Neural cell (in vitro differentiated cells): ENCODE results near the gene TMEM170B. TPM values are rescaled to one million over a fixed set of nuclear protein-coding genes. Genes with fewer than 3 reads are reported as not detected.

Source experiments
- H2AFZ ChIP-seq: fragments of 200-600, 300-800 bp; sonication (generic), shearing (Covaris generic); 2 replicates; pipeline ENCODE4 v1.6.0; 2014; ENCODE audit warnings: low read depth, mild to moderate bottlenecking, antibody characterized with exemption, low read length, moderate library complexity
- H3F3A ChIP-seq: fragments of 200-600 bp; shearing (Covaris generic); 2 replicates; pipeline ENCODE4 v1.6.1; 2016; ENCODE audit warnings: mild to moderate bottlenecking, moderate library complexity, mixed read lengths, antibody characterized with exemption, low read length; ENCODE audit not compliant: insufficient read depth, poor library complexity, severe bottlenecking
- H3K27ac ChIP-seq: fragments of 200-600, 300-800 bp; sonication (generic), shearing (Covaris generic); 2 replicates; pipeline ENCODE4 v1.5.1; 2014; ENCODE audit warnings: mild to moderate bottlenecking, low read length, moderate library complexity
- H3K27me3 ChIP-seq: fragments of 300-800, 200-600 bp; sonication (generic), shearing (Covaris generic); 2 replicates; pipeline ENCODE4 v1.6.0; 2014; ENCODE audit warnings: mild to moderate bottlenecking, low read depth, low read length, moderate library complexity; ENCODE audit not compliant: insufficient read depth
- H3K36me3 ChIP-seq: fragments of 300-800, 200-600 bp; sonication (generic), shearing (Covaris generic); 2 replicates; pipeline ENCODE4 v1.5.1; 2014; ENCODE audit warnings: mild to moderate bottlenecking, antibody characterized with exemption, low read length, moderate library complexity; ENCODE audit not compliant: insufficient read depth
- H3K4me2 ChIP-seq: fragments of 300-800, 200-600 bp; sonication (generic), shearing (Covaris generic); 2 replicates; pipeline ENCODE4 v1.6.0; 2014; ENCODE audit warnings: mild to moderate bottlenecking, low read length
- H3K4me3 ChIP-seq: fragments of 300-800, 200-600 bp; sonication (generic), shearing (Covaris generic); 2 replicates; pipeline ENCODE4 v1.5.1; 2014; ENCODE audit warnings: mild to moderate bottlenecking, low read length, moderate library complexity
- H3K79me2 ChIP-seq: fragments of 200-600 bp; shearing (Covaris generic); replicated peaks from 2 replicates; pipeline ENCODE4 v1.6.0; 2014; ENCODE audit warnings: mild to moderate bottlenecking, low read length, moderate library complexity; ENCODE audit not compliant: insufficient read depth
- H3K9ac ChIP-seq: fragments of 300-800, 200-600 bp; sonication (generic), shearing (Covaris generic); 2 replicates; pipeline ENCODE4 v1.6.1; 2016; ENCODE audit warnings: mild to moderate bottlenecking, low read length, mixed read lengths
- H3K9me2 ChIP-seq: fragments of 200-600 bp; shearing (Covaris generic); 2 replicates; pipeline ENCODE4 v1.6.1; 2016; ENCODE audit warnings: mild to moderate bottlenecking, low read length, mixed read lengths; ENCODE audit not compliant: insufficient read depth
- H3K9me3 ChIP-seq: fragments of 200-600, 300-800 bp; sonication (generic), shearing (Covaris generic); 2 replicates; pipeline ENCODE4 v1.6.1; 2016; ENCODE audit warnings: mild to moderate bottlenecking, mixed run types, low read length, moderate library complexity, mixed read lengths
- H4K20me1 ChIP-seq: fragments of 200-600 bp; shearing (Covaris generic); 2 replicates; pipeline ENCODE4 v1.6.1; 2016; ENCODE audit warnings: mild to moderate bottlenecking, mixed run types; ENCODE audit not compliant: insufficient read depth
- EP300 ChIP-seq: fragments of 450-650 bp; conservative IDR thresholded peaks from 2 replicates; pipeline ENCODE4 v1.6.1; 2014; ENCODE audit warnings: antibody characterized with exemption, mild to moderate bottlenecking, moderate library complexity; ENCODE audit not compliant: poor library complexity, severe bottlenecking
- EZH2 ChIP-seq: fragments of 200-600, 300-800 bp; shearing (Covaris generic), sonication (generic); IDR thresholded peaks from 2 replicates; pipeline ENCODE4 v1.6.1; 2014; ENCODE audit warnings: antibody characterized with exemption, low read length, borderline replicate concordance, mild to moderate bottlenecking; ENCODE audit not compliant: insufficient read depth, poor library complexity, severe bottlenecking
- MXI1 ChIP-seq: fragments of 450-650 bp; conservative IDR thresholded peaks from 2 replicates; pipeline ENCODE4 v1.6.1; 2014; ENCODE audit warnings: antibody characterized with exemption, mild to moderate bottlenecking; ENCODE audit not compliant: poor library complexity, severe bottlenecking
- POLR2AphosphoS5 ChIP-seq: IDR thresholded peaks from 2 replicates; pipeline ENCODE4 v1.6.1; 2012
- RAD21 ChIP-seq: fragments of 450-650 bp; conservative IDR thresholded peaks from 2 replicates; pipeline ENCODE4 v1.6.1; 2014; ENCODE audit warnings: antibody characterized with exemption, mild to moderate bottlenecking, moderate library complexity
- SMC3 ChIP-seq: fragments of 450-650 bp; conservative IDR thresholded peaks from 2 replicates; pipeline ENCODE4 v1.6.1; 2014; ENCODE audit warnings: antibody characterized with exemption, mild to moderate bottlenecking, moderate library complexity; ENCODE audit not compliant: poor library complexity
- TAF1 ChIP-seq: IDR thresholded peaks from 2 replicates; pipeline ENCODE4 v1.6.1; 2012; ENCODE audit warnings: low read depth
- polyA plus RNA-seq: library from polyadenylated mRNA; depleted of rRNA; stranded (reverse); fragments of >200 nt; gene quantifications from 2 replicates; pipeline ENCODE4 v1.2.3, GENCODE V29; 2014
- TF ChIP-seq, protein P1 (sequence below): IDR thresholded peaks from 2 replicates; pipeline ENCODE4 v1.6.1; 2012; ENCODE audit warnings: borderline replicate concordance
- TF ChIP-seq, protein P2 (sequence below): fragments of 450-650 bp; IDR thresholded peaks from 2 replicates; pipeline ENCODE4 v1.5.1; 2014; ENCODE audit warnings: antibody characterized with exemption, mild to moderate bottlenecking, moderate library complexity; ENCODE audit not compliant: poor library complexity, severe bottlenecking

TMEM170B gene
- polyA plus RNA-seq, 1 donor from 2014 or later: 29.1 TPM

DNA sequence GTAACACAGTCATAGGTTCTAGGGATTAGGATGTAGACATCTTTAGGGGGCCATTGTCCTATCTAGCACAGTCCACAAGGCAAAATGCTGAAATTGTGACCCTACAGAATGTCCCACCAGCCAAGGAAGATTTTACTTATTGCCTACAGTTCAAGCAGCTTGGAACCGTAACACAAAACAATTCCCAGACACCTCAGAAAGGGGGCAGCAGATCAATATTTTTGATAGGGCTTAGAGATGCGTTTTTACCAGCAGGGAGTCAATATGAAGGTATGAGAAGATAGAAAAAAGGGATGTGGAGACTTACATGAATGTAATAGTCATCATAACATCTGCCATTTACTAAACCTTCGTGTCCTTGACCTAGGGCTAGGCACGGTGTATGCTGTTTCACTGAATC, 81.0 kb downstream of the TMEM170B start:
- Histone ChIP-seq H2AFZ (no peak overlapping the region), H3F3A (no peaks in the 10 kb centered on the region), H3K36me3 (no peaks in the 10 kb centered on the region), H3K27me3 (no peaks in the 10 kb centered on the region), H3K4me3 (no peak overlapping the region), H3K9ac (no peak overlapping the region), H3K9me2 (no peaks in the 10 kb centered on the region), H3K9me3 (no peaks in the 10 kb centered on the region), H3K4me2 (no peak overlapping the region), H3K79me2 (no peaks in the 10 kb centered on the region), H4K20me1 (no peaks in the 10 kb centered on the region), H3K27ac (no peak overlapping the region)
- TF ChIP-seq EP300 (no peak), RAD21 (no peak), SMC3 (no peak)

DNA sequence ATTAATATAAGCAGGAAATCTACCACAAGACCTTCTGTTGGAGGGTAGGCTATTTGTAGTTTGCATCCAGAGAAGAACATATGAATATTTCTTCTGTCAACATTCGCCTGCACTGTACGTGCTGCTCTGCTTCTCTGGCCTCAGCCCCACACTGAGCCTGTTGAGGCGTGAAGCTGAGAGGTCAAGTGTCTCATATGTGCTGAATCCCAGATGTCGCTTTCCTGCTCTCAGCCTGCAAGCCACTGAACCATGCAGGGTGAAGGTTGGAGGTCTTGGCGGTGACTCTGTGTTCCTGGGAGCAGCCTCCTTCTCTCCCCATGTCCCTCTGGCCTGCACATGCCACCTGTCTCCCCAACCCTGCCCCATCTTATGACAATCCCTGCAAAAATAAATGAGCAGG, 83.6 kb downstream of the TMEM170B start:
- Histone ChIP-seq H3K9me3 (no peaks in the 10 kb centered on the region), H3F3A (no peaks in the 10 kb centered on the region), H3K27ac (no peak overlapping the region), H4K20me1 (no peaks in the 10 kb centered on the region), H3K79me2 (no peaks in the 10 kb centered on the region), H2AFZ (no peak overlapping the region), H3K4me3 (no peak overlapping the region), H3K9me2 (no peaks in the 10 kb centered on the region), H3K9ac (no peak overlapping the region), H3K36me3 (no peaks in the 10 kb centered on the region), H3K4me2 (no peak overlapping the region), H3K27me3 (no peaks in the 10 kb centered on the region)
- TF ChIP-seq EP300 (no peak), TAF1 (no peak), RAD21 (no peak), POLR2AphosphoS5 (no peak)

DNA sequence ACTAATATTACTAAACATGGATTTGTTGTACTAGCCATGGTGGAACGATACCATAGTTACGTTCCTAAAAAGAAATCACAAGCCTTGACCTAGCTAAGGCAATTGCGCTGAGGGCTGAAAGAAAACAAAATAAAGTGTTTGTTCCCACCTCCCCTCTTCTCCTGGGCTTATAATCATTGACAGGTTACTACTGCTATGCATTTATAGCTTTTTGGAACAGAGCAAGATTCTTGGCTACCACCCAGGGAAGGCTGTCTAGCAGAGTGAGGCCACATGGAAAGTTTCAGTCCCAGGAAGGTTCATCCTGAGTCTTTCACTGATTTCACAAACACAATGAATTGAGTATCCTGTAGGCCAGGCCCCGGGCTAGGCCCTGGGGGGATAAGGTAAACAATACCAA, 84.6 kb downstream of the TMEM170B start:
- H3K36me3 ChIP-seq: no peaks in the 10 kb centered on the region
- H3K27me3 ChIP-seq: no peaks in the 10 kb centered on the region
- TF ChIP-seq, protein P1, sequence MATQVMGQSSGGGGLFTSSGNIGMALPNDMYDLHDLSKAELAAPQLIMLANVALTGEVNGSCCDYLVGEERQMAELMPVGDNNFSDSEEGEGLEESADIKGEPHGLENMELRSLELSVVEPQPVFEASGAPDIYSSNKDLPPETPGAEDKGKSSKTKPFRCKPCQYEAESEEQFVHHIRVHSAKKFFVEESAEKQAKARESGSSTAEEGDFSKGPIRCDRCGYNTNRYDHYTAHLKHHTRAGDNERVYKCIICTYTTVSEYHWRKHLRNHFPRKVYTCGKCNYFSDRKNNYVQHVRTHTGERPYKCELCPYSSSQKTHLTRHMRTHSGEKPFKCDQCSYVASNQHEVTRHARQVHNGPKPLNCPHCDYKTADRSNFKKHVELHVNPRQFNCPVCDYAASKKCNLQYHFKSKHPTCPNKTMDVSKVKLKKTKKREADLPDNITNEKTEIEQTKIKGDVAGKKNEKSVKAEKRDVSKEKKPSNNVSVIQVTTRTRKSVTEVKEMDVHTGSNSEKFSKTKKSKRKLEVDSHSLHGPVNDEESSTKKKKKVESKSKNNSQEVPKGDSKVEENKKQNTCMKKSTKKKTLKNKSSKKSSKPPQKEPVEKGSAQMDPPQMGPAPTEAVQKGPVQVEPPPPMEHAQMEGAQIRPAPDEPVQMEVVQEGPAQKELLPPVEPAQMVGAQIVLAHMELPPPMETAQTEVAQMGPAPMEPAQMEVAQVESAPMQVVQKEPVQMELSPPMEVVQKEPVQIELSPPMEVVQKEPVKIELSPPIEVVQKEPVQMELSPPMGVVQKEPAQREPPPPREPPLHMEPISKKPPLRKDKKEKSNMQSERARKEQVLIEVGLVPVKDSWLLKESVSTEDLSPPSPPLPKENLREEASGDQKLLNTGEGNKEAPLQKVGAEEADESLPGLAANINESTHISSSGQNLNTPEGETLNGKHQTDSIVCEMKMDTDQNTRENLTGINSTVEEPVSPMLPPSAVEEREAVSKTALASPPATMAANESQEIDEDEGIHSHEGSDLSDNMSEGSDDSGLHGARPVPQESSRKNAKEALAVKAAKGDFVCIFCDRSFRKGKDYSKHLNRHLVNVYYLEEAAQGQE: no peak
- no peak for TF ChIP-seq POLR2AphosphoS5
- no peak for TF ChIP-seq SMC3
- TF ChIP-seq MXI1: no peak
- no peak for TF ChIP-seq EP300
- no peak for TF ChIP-seq TAF1
- TF ChIP-seq RAD21: no peak
- TF ChIP-seq EZH2: no peak
- TF ChIP-seq, protein P2, sequence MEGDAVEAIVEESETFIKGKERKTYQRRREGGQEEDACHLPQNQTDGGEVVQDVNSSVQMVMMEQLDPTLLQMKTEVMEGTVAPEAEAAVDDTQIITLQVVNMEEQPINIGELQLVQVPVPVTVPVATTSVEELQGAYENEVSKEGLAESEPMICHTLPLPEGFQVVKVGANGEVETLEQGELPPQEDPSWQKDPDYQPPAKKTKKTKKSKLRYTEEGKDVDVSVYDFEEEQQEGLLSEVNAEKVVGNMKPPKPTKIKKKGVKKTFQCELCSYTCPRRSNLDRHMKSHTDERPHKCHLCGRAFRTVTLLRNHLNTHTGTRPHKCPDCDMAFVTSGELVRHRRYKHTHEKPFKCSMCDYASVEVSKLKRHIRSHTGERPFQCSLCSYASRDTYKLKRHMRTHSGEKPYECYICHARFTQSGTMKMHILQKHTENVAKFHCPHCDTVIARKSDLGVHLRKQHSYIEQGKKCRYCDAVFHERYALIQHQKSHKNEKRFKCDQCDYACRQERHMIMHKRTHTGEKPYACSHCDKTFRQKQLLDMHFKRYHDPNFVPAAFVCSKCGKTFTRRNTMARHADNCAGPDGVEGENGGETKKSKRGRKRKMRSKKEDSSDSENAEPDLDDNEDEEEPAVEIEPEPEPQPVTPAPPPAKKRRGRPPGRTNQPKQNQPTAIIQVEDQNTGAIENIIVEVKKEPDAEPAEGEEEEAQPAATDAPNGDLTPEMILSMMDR: no peak
- H3K4me3 ChIP-seq: no peak overlapping the region
- no peaks in the 10 kb centered on the region for H4K20me1 ChIP-seq
- no peak overlapping the region for H3K9ac ChIP-seq
- no peak overlapping the region for H2AFZ ChIP-seq
- H3K79me2 ChIP-seq: no peaks in the 10 kb centered on the region
- H3K4me2 ChIP-seq: no peak overlapping the region
- no peaks in the 10 kb centered on the region for H3K9me2 ChIP-seq
- H3K27ac ChIP-seq: no peak overlapping the region
- H3K9me3 ChIP-seq: no peaks in the 10 kb centered on the region
- H3F3A ChIP-seq: no peaks in the 10 kb centered on the region
